HG03442 (cell line): Measurements from ENCODE around the gene IL17F.

Experiments
- ATAC-seq: cut with Tn5 transposase; IDR thresholded peaks from one replicate; pipeline ENCODE4 v1.9.1; 2021; ENCODE audit warnings: mild to moderate bottlenecking, moderate library complexity; ENCODE audit not compliant: unreplicated experiment

The IL17F gene

GRCh38 chr6:52195886-52196285, 48.4 kb downstream of the IL17F start:
- no peak for ATAC-seq

- no peak for ATAC-seq
Measured at GRCh38 chr6:52191824-52192223, 52.5 kb downstream of the IL17F start.

- ATAC-seq = no peak
Measured at GRCh38 chr6:52190409-52190808, 53.9 kb downstream of the IL17F start.

- ATAC-seq = no peak
Measured at GRCh38 chr6:52189974-52190373, 54.3 kb downstream of the IL17F start.

GRCh38 chr6:52187098-52187497, 57.2 kb downstream of the IL17F start:
- no peak for ATAC-seq
